HFF-Myc (cell line): ENCODE data around the gene DISC1.

Experiments used
- DNase-seq: peaks from one replicate; pipeline ENCODE4 v3.0.0-alpha.2; 2011; ENCODE audit warnings: low read depth; ENCODE audit errors: extremely low read depth
- H3K4me3 ChIP-seq: replicated peaks from 2 replicates; pipeline ENCODE4 v1.5.1; 2011; ENCODE audit warnings: low read depth, mild to moderate bottlenecking, control low read depth, low read length
- CTCF ChIP-seq: IDR thresholded peaks from 2 replicates; pipeline ENCODE4 v1.5.1; 2012; ENCODE audit warnings: mild to moderate bottlenecking, low read depth, low read length, control low read depth; ENCODE audit errors: missing control alignments

Gene DISC1

GRCh38 chr1:231679109-231679508 is 52.5 kb downstream of the DISC1 start:
- TF ChIP-seq CTCF, result no peak
- no peak overlapping the region for H3K4me3 ChIP-seq
- no peak for DNase-seq

GRCh38 chr1:231681006-231681405 is 54.4 kb downstream of the DISC1 start:
- H3K4me3 ChIP-seq, result no peak overlapping the region
- DNase-seq, result no peak
- no peak for TF ChIP-seq CTCF

- no peak overlapping the region for H3K4me3 ChIP-seq
- TF ChIP-seq CTCF, result no peak
- DNase-seq, result no peak
These were observed 56.2 kb downstream of the DISC1 start for GRCh38 chr1:231682779-231683178.

GRCh38 chr1:231683439-231684165 is 57.0 kb downstream of the DISC1 start:
- H3K4me3 ChIP-seq, result no peak overlapping the region
- no peak for TF ChIP-seq CTCF
- DNase-seq, result no peak

GRCh38 chr1:231684356-231685244 is 58.0 kb downstream of the DISC1 start:
- no peak for TF ChIP-seq CTCF
- no peak overlapping the region for H3K4me3 ChIP-seq
- no peak for DNase-seq

- no peak for TF ChIP-seq CTCF
- no peak for DNase-seq
- H3K4me3 ChIP-seq, result no peak overlapping the region
These were observed 59.8 kb downstream of the DISC1 start for GRCh38 chr1:231686384-231686783.
